NCI-H2081 (cell line): ENCODE data around the gene GRWD1.

ENCODE experiments used
- DNase-seq, 2 experiments: peaks; one replicate each; lab custom pipeline; 2025; lab: John Stamatoyannopoulos, UW

The GRWD1 gene

GRCh38 chr19:48424694-48425219 lies 21.0 kb upstream of the GRWD1 start:
- DNase-seq: no peak

DNA sequence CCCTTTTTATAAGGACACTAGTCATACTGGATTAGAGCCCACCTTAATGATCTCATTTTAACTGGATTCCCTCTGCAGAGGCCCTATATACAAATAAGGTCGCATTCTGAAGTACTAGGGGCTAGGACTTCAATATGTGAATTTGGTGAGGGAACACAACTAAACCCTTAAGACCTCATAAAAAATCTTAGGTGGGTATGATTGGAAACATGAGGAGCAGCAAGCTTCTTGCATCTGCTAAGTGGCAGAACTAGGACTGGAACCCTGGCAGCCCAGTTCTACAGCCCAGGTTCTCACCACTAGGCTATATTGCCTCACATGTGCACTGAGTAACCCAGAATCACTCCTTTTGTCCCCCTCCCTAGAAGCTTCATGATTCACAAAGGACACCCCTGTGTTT lies 17.1 kb upstream of the GRWD1 start:
- DNase-seq: no peak

DNA sequence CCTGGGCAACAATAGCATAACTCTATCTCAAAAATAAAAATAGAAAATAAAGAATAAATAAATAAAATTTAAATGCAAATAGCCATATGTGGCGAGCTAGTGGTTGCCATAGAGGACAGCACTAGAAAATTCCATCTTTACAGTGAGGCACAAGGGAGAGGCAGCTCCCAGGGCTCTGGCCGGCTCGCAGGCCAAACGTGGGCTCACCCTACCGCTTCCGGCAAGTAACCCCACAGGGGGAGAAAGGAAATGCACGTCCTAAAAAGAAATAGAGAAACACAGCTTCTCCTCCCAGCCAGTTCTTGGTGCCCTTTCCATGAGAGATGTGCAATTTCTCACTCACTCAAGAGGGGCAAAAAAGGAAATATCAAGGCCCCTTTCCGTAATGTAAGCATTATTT lies 12.4 kb upstream of the GRWD1 start:
- no peak for DNase-seq

- no peak for DNase-seq
These were observed 9.2 kb upstream of the GRWD1 start for GRCh38 chr19:48436586-48436985.

GRCh38 chr19:48441360-48442050 lies 4.3 kb upstream of the GRWD1 start:
- no peak for DNase-seq

GRCh38 chr19:48442116-48443035 lies 3.4 kb upstream of the GRWD1 start:
- DNase-seq: no peak

- peak in 1 of 2 experiments; percentile 43 for DNase-seq
These were observed 2.5 kb upstream of the GRWD1 start for GRCh38 chr19:48443256-48443655.

DNA sequence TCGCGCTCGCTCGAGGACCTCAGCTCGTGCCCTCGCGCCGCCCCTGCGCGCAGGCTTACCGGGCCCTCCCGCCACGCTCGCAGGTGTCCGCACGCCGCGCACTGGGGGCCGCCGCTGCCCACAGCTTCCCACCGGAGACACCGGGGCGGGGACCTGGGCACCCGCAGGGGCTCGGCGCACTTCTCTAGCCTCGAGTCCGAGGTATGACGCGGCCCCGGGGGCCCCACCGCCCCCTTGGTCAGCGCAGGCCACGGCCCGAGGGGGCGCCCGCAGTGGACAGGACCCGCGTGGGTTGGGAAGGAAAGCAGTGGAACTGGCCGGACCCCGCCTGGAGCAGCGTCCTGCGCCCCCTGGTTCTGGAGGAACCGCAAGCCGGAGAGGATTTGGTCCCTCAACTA lies 2.1 kb upstream of the GRWD1 start:
- peak in 1 of 2 experiments; percentile 25 for DNase-seq

GRCh38 chr19:48444129-48444935 lies 1.5 kb upstream of the GRWD1 start:
- no peak for DNase-seq

- no peak for DNase-seq
These were observed 915 bp upstream of the GRWD1 start for GRCh38 chr19:48444936-48445200.

DNA sequence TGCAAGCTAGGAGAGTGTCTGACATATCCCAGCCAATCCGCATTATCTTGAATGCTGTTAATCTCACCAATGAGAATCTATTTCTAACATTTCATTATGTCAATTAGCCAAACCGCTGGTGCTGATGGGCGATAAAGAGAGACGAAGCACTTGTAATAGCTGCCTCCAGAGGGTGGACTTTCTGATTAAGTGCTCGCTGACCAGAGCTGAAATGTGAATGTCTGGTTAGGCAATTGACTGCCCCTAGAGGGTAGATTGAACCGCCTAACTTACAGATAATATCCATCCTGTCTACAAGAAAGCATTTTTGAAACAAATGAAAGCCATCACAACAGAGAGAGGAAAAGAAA lies 552 bp upstream of the GRWD1 start:
- peak; percentile 47 to 85 for DNase-seq

DNA sequence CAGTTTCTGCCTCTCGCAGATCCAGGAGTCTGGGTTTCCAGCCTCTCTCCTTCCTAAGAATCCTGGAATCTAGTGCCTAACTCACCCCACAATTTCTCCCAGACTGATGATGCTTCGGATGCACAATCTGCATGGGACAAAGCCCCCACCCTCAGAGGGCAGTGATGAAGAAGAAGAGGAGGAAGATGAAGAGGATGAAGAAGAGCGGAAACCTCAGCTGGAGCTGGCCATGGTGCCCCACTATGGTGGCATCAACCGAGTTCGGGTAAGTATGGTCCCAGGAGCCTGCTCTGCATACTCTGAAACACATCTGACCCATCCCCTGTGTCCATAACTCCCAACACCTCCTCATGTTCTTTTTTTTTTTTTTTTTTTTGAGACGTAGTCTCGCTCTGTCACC lies 796 bp downstream of the GRWD1 start:
- DNase-seq: no peak

GRCh38 chr19:48448563-48448962 lies 2.8 kb downstream of the GRWD1 start:
- DNase-seq: no peak

GRCh38 chr19:48450441-48450840 lies 4.7 kb downstream of the GRWD1 start:
- DNase-seq: no peak

DNA sequence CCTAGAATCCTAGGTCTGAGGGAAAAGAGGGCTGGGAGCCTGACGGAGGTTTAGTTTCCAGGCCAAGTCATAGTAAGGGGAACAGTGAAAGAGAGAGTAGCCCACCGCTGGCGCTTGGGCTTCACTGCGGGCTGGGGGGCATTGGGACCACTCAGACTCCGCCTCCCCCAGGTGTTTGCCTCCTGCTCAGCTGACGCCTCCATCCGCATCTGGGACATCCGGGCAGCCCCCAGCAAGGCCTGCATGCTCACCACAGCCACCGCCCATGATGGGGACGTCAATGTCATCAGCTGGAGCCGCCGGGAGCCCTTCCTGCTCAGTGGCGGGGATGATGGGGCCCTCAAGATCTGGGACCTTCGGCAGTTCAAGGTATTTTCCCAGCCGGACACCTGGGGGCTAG lies 5.1 kb downstream of the GRWD1 start:
- no peak for DNase-seq

- DNase-seq: no peak
These were observed 5.8 kb downstream of the GRWD1 start for GRCh38 chr19:48451624-48452023.

- DNase-seq: no peak
These were observed 6.8 kb downstream of the GRWD1 start for GRCh38 chr19:48452289-48453190.

- DNase-seq: no peak
These were observed 8.5 kb downstream of the GRWD1 start for GRCh38 chr19:48454150-48454730.

DNA sequence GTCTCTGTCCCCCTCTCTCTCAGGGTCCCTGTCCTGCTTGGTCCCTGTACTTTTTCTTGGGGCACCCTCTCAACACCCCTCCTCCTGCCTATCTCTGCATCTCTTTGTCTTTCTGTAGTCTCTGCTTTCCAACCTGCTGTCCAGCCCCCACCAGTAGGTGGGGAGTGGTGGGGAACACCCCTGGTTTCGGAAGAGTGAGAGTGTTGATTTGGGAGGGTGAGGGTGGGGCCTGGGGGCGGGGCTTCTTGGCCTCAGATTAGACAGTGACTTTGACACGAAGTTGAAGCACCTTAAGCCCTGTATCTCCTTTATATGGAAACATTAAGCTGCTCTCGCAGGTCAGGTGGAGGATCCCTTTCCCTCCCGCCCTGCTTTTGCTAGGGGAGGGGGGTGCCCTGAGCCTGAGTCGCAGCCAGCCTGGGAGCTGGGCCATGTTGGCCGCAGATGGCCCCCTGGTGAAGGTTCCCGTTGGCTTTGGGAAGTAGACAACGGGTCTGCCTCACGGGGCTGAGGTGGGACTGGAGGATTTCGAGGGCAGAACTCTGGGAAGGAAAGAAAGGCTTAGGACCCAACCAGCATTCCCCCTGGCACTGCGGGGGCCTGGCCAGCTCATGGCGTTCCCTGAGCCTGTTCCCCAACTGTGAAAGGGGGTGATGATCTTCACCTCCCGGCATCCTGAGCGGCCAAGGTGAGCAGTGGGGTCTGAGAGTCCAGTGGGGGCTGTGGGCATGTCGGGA lies 9.6 kb downstream of the GRWD1 start, which contains the start of gene KCNJ14:
Gene KCNJ14 (plus strand): TSS at position 404 of the 737 bp plus-strand sequence. CDS start 6,151 bp downstream, outside the sequence.
- DNase-seq: no peak

DNA sequence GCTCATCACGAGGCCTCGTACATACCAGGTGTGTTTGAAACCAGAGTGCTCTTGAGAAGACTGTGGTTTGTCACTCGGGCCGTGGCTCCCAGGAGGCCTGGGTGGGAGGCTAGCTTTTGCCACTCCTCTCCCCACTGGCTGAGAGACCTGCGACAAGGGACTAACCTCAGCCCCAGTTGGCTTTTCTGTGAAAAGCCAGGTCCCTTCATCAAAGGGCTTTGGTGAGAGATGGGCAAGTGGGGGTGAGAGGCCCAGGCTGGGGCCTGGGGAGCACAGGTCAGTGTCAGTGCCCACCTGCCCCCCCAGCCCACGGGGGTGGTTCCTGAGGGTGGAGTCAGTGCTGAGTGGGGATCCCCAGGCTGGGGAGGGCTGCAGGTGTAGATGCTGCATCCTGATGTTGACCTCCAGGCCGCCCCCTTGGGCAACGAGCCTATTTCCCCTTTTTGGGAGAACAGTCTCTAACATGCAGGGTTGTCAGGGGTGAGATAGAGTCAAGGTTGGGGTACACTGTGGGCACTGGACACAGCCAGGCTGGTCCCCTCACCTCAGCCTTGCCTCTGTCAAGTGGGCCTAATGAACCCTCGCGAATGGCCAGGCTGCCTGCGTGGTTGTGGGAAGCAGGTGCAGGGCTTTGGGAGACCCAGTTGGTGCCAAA lies 10.3 kb downstream of the GRWD1 start:
- no peak for DNase-seq
